ENCODE data around the gene MFAP2. TPM values are rescaled to one million over a fixed set of nuclear protein-coding genes. Genes with fewer than 3 reads are reported as not detected.
A peak's percentile ranks its signal among the peaks of the same experiment; 100 is the strongest.

MFAP2 gene
- total RNA-seq, 1 experiment from 2014 or later = 152 TPM

GRCh38 chr1:16977377-16977776 lies 3.0 kb downstream of the MFAP2 start:
- no peaks in the 10 kb centered on the region; the same call in 1 of the 2 replicates for H3K4me1 ChIP-seq (ENCODE audit: insufficient read depth, low read length)
- no peak overlapping the region for H3T11ph ChIP-seq (ENCODE audit: low read length)
- no peaks in the 10 kb centered on the region for H4K20me1 ChIP-seq (ENCODE audit: control insufficient read depth, insufficient read depth, insufficient read length)
- peaks cover 9% of the 10 kb centered on the region for H3K27me3 Mint-ChIP-seq (ENCODE audit: low read depth)
- H3K4ac ChIP-seq (ENCODE audit: low read depth, low read length) = no peak overlapping the region
- H3K27ac ChIP-seq (ENCODE audit: insufficient read length, low read depth, low read length) = no peak overlapping the region
- no peaks in the 10 kb centered on the region for H3K9me3 Mint-ChIP-seq
- peaks cover 11% of the 10 kb centered on the region for H3K23me2 ChIP-seq (ENCODE audit: insufficient read length, low read depth, low read length, poor library complexity, severe bottlenecking)
- no peak overlapping the region for H3K56ac ChIP-seq (ENCODE audit: insufficient read length, low read depth, low read length)
- H3K27ac Mint-ChIP-seq = peak overlapping the region in 1 of 3 experiments; percentile 29; a peak in 2 of 7 replicates
- H3K4me2 ChIP-seq (ENCODE audit: insufficient read depth, insufficient read length, low read length) = no peak overlapping the region
- no peaks in the 10 kb centered on the region for H3K79me1 ChIP-seq (ENCODE audit: insufficient read depth, low read depth, low read length, poor library complexity, severe bottlenecking)
- no peak overlapping the region for H3K14ac ChIP-seq (ENCODE audit: insufficient read depth, low read length)
- H2AK5ac ChIP-seq (ENCODE audit: insufficient read length, low read length) = no peak overlapping the region
- no peak overlapping the region for H3K18ac ChIP-seq (ENCODE audit: insufficient read length, low read depth, low read length)
- H4K8ac ChIP-seq (replicated peaks; ENCODE audit: insufficient read length, low read depth, low read length) = no peak overlapping the region
- H2AFZ ChIP-seq (ENCODE audit: low read length) = no peak overlapping the region
- no peak overlapping the region for H3K23ac ChIP-seq (ENCODE audit: insufficient read length, low read depth, low read length)
- no peak overlapping the region for H2BK120ac ChIP-seq (ENCODE audit: low read depth, low read length, poor library complexity, severe bottlenecking)
- TF ChIP-seq CTCF (conservative IDR thresholded peaks at IDR 0.05) = no peak
- no peaks in the 10 kb centered on the region for H3K9me3 ChIP-seq (ENCODE audit: control insufficient read depth, low read depth, low read length)
- H3K79me2 ChIP-seq (ENCODE audit: insufficient read depth, low read length) = no peaks in the 10 kb centered on the region; the same call in 1 of the 2 replicates
- H2BK15ac ChIP-seq (ENCODE audit: low read depth, low read length) = no peak overlapping the region
- peaks cover 8 to 39% (median 38%) of the 10 kb centered on the region in 3 experiments for H3K36me3 Mint-ChIP-seq (ENCODE audit: insufficient read depth in 1 of 3, low read depth in 3 of 3)
- DNase-seq = no peak
- H4K91ac ChIP-seq (ENCODE audit: insufficient read length, low read depth, low read length) = no peak overlapping the region
- H3K27me3 ChIP-seq (ENCODE audit: insufficient read depth, low read length) = no peaks in the 10 kb centered on the region
- WGBS (ENCODE audit: extremely low coverage, insufficient read length, low lambda C conversion rate) = no CpG with 5 or more reads among the region's 5 CpGs
- no peak overlapping the region for H2BK5ac ChIP-seq (ENCODE audit: insufficient read length, low read length)
- no peak overlapping the region for H4K5ac ChIP-seq (ENCODE audit: insufficient read length, low read depth, low read length)
- H3K9ac ChIP-seq (ENCODE audit: extremely low read depth, insufficient read length, low read length) = no peak overlapping the region
- peaks cover 20 to 35% of the 10 kb centered on the region in 2 experiments for H3K4me1 Mint-ChIP-seq
- H2BK20ac ChIP-seq (ENCODE audit: low read depth, low read length, poor library complexity, severe bottlenecking) = no peak overlapping the region
- H3K4me3 Mint-ChIP-seq = no peak overlapping the region
- no peak overlapping the region for H2BK12ac ChIP-seq (ENCODE audit: insufficient read length, low read depth, low read length)

Data from H9 (cell line).